SK-N-MC (cell line): ENCODE measurements around the gene ASPHD1.

Experiments
- EZH2 ChIP-seq: fragments of 200-600 bp; sonication (generic); IDR thresholded peaks from one replicate; pipeline ENCODE4 v1.6.1; 2017; ENCODE audit warnings: antibody characterized with exemption
- POLR2AphosphoS5 ChIP-seq: IDR thresholded peaks from 2 replicates; pipeline ENCODE4 v1.6.1; 2012; ENCODE audit warnings: mild to moderate bottlenecking, low read depth, low read length, borderline replicate concordance

DNA sequence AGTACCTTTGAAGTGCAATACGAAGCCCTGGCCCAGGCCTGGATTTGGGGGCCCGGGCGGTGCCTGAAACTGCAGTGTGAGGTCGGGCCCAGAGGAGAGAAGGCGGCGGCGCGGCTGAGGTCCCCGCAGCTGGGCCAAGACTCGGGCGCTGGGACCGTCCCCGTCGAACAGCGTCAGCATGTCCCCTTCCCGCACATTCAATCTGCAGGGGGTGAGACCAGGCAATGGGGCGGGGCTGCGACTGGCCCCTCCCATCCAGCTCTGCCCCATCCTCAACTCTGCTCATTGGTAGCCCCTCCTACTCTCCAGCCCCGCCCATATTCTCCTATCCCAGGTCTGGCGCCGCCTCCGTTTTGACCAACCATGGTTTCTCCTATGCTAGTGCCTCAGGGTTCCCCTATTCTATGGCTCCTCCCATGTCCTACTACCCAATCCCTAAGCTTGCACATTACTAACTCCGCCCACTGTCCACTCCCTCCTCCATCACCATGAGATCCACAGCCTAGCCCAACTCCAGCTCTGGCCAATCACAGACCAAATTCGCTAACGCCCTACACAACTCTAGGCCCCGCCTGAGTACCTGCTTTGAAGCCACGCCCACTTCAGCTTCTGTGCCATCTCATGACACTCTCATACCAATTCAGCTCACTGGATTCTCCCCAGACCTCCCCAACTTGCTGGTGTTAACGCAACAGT lies 22.9 kb upstream of the ASPHD1 start:
- TF ChIP-seq EZH2 (no peak), POLR2AphosphoS5 (no peak)
